ENCODE data around the gene EIF4A3.
"Not testable (repeated sequence)": the region's sequence is repeated elsewhere in the genome, so short reads cannot be mapped to it uniquely, and the experiment has no call there.

Gene EIF4A3

GRCh38 chr17:80097844-80098691 lies 48.9 kb downstream of the EIF4A3 start:
- Mint-ChIP-seq H3K4me3 (no peak overlapping the region), H3K36me3 (ENCODE audit: low read depth) (peaks cover 7% of the 10 kb centered on the region), H3K27me3 (no peaks in the 10 kb centered on the region), H3K4me1 (ENCODE audit: low read depth) (peaks cover 28% of the 10 kb centered on the region), H3K27ac (no peak overlapping the region), H3K9me3 (no peaks in the 10 kb centered on the region)
- DNase-seq = no peak

- no peak for DNase-seq
- Mint-ChIP-seq H3K27ac (no peak overlapping the region), H3K4me1 (ENCODE audit: low read depth) (peaks cover 21% of the 10 kb centered on the region), H3K27me3 (no peaks in the 10 kb centered on the region), H3K36me3 (ENCODE audit: low read depth) (peaks cover 7% of the 10 kb centered on the region), H3K4me3 (no peak overlapping the region), H3K9me3 (no peaks in the 10 kb centered on the region)
These were observed 49.8 kb downstream of the EIF4A3 start for GRCh38 chr17:80097127-80097621.

- Mint-ChIP-seq H3K4me3 (no peak overlapping the region), H3K36me3 (ENCODE audit: low read depth) (peaks cover under 1% of the 10 kb centered on the region), H3K9me3 (no peaks in the 10 kb centered on the region), H3K27me3 (no peaks in the 10 kb centered on the region), H3K4me1 (ENCODE audit: low read depth) (peaks cover 18% of the 10 kb centered on the region), H3K27ac (no peak overlapping the region)
- no peak for DNase-seq
These were observed 50.3 kb downstream of the EIF4A3 start for GRCh38 chr17:80096561-80097021.

GRCh38 chr17:80095844-80096475 lies 51.0 kb downstream of the EIF4A3 start:
- Mint-ChIP-seq H3K4me3 (no peak overlapping the region), H3K4me1 (ENCODE audit: low read depth) (peaks cover 17% of the 10 kb centered on the region), H3K27me3 (no peaks in the 10 kb centered on the region), H3K27ac (no peak overlapping the region), H3K9me3 (no peaks in the 10 kb centered on the region), H3K36me3 (ENCODE audit: low read depth) (no peaks in the 10 kb centered on the region)
- no peak for DNase-seq

GRCh38 chr17:80095038-80095843 lies 51.7 kb downstream of the EIF4A3 start:
- H3K36me3 Mint-ChIP-seq (ENCODE audit: low read depth) = no peaks in the 10 kb centered on the region
- DNase-seq = no peak
- H3K4me1 Mint-ChIP-seq (ENCODE audit: low read depth) = peaks cover 10% of the 10 kb centered on the region
- no peaks in the 10 kb centered on the region for H3K9me3 Mint-ChIP-seq
- no peak overlapping the region for H3K4me3 Mint-ChIP-seq
- H3K27me3 Mint-ChIP-seq = no peaks in the 10 kb centered on the region
- H3K27ac Mint-ChIP-seq = no peak overlapping the region

GRCh38 chr17:80092959-80093358 lies 54.0 kb downstream of the EIF4A3 start:
- no peaks in the 10 kb centered on the region for H3K27me3 Mint-ChIP-seq
- H3K4me3 Mint-ChIP-seq = no peak overlapping the region
- H3K27ac Mint-ChIP-seq = no peak overlapping the region
- H3K4me1 Mint-ChIP-seq (ENCODE audit: low read depth) = no peaks in the 10 kb centered on the region
- no peak for DNase-seq
- no peaks in the 10 kb centered on the region for H3K9me3 Mint-ChIP-seq
- H3K36me3 Mint-ChIP-seq (ENCODE audit: low read depth) = no peaks in the 10 kb centered on the region

GRCh38 chr17:80091376-80091775 lies 55.6 kb downstream of the EIF4A3 start:
- H3K4me1 Mint-ChIP-seq (ENCODE audit: low read depth) = no peaks in the 10 kb centered on the region
- no peaks in the 10 kb centered on the region for H3K27me3 Mint-ChIP-seq
- no peak for DNase-seq
- no peak overlapping the region for H3K4me3 Mint-ChIP-seq
- H3K9me3 Mint-ChIP-seq = no peaks in the 10 kb centered on the region
- no peak overlapping the region for H3K27ac Mint-ChIP-seq
- no peaks in the 10 kb centered on the region for H3K36me3 Mint-ChIP-seq (ENCODE audit: low read depth)

- not testable (repeated sequence) for H3K27me3 Mint-ChIP-seq; H3K4me1 Mint-ChIP-seq (ENCODE audit: low read depth); H3K27ac Mint-ChIP-seq; H3K9me3 Mint-ChIP-seq; H3K4me3 Mint-ChIP-seq; DNase-seq; H3K36me3 Mint-ChIP-seq (ENCODE audit: low read depth)
These were observed 56.8 kb downstream of the EIF4A3 start for GRCh38 chr17:80090164-80090563.

GRCh38 chr17:80089762-80090161 lies 57.2 kb downstream of the EIF4A3 start:
- no peak for DNase-seq
- no peaks in the 10 kb centered on the region for H3K36me3 Mint-ChIP-seq (ENCODE audit: low read depth)
- H3K4me3 Mint-ChIP-seq = no peak overlapping the region
- H3K27ac Mint-ChIP-seq = no peak overlapping the region
- H3K9me3 Mint-ChIP-seq = no peaks in the 10 kb centered on the region
- no peaks in the 10 kb centered on the region for H3K4me1 Mint-ChIP-seq (ENCODE audit: low read depth)
- no peaks in the 10 kb centered on the region for H3K27me3 Mint-ChIP-seq

GRCh38 chr17:80087346-80088265 lies 59.3 kb downstream of the EIF4A3 start:
- H3K4me1 Mint-ChIP-seq (ENCODE audit: low read depth) = peaks cover 4% of the 10 kb centered on the region
- no peaks in the 10 kb centered on the region for H3K27me3 Mint-ChIP-seq
- H3K36me3 Mint-ChIP-seq (ENCODE audit: low read depth) = no peaks in the 10 kb centered on the region
- H3K4me3 Mint-ChIP-seq = no peak overlapping the region
- DNase-seq = no peak
- no peak overlapping the region for H3K27ac Mint-ChIP-seq
- no peaks in the 10 kb centered on the region for H3K9me3 Mint-ChIP-seq

- H3K27ac Mint-ChIP-seq = no peak overlapping the region
- H3K4me3 Mint-ChIP-seq = no peak overlapping the region
- peaks cover 6% of the 10 kb centered on the region for H3K4me1 Mint-ChIP-seq (ENCODE audit: low read depth)
- H3K9me3 Mint-ChIP-seq = no peaks in the 10 kb centered on the region
- H3K36me3 Mint-ChIP-seq (ENCODE audit: low read depth) = no peaks in the 10 kb centered on the region
- H3K27me3 Mint-ChIP-seq = no peaks in the 10 kb centered on the region
- DNase-seq = no peak
These were observed 60.3 kb downstream of the EIF4A3 start for GRCh38 chr17:80086616-80087015.

- Mint-ChIP-seq H3K4me3 (no peak overlapping the region), H3K36me3 (ENCODE audit: low read depth) (no peaks in the 10 kb centered on the region), H3K27ac (no peak overlapping the region), H3K27me3 (no peaks in the 10 kb centered on the region), H3K9me3 (no peaks in the 10 kb centered on the region), H3K4me1 (ENCODE audit: low read depth) (peaks cover 6% of the 10 kb centered on the region)
- no peak for DNase-seq
These were observed 60.8 kb downstream of the EIF4A3 start for GRCh38 chr17:80086081-80086480.

GRCh38 chr17:80084773-80085172 lies 62.2 kb downstream of the EIF4A3 start:
- H3K4me1 Mint-ChIP-seq (ENCODE audit: low read depth) = peaks cover 6% of the 10 kb centered on the region
- H3K9me3 Mint-ChIP-seq = no peaks in the 10 kb centered on the region
- H3K36me3 Mint-ChIP-seq (ENCODE audit: low read depth) = no peaks in the 10 kb centered on the region
- H3K27me3 Mint-ChIP-seq = no peaks in the 10 kb centered on the region
- H3K4me3 Mint-ChIP-seq = no peak overlapping the region
- DNase-seq = no peak
- H3K27ac Mint-ChIP-seq = peak overlapping the region; percentile 33

Data from activated T-cell treated with anti-CD3 and anti-CD28 coated beads, Interleukin-2, amount 50 U/mL, for 24 hours (primary cell).